Stimulated activated naive CD8-positive, alpha-beta T cell treated with anti-CD3 and anti-CD28 coated beads, Interleukin-15, Interleukin-2, amounts not matched to agents 100 U/mL and 50 U/mL, for 24 hours (primary cell): Measurements from ENCODE around the gene ZNF705A.
"Not testable (repeated sequence)": the region's sequence is repeated elsewhere in the genome, so short reads cannot be mapped to it uniquely, and the experiment has no call there.

ENCODE experiments used
- ATAC-seq: fragments of 150-1000 bp; cut with Tn5 transposase; one replicate; pipeline ENCODE4 v1.10.0; 2021
- DNase-seq: peaks from one replicate; pipeline ENCODE4 v3.0.0; 2021

ZNF705A gene

GRCh38 chr12:8156845-8157244 lies at the start of gene ZNF705A:
TSS of gene ZNF705A (plus strand) at chr12:8157015. CDS start at chr12:8172626, 15,611 bp downstream.
- ATAC-seq (no peak), DNase-seq (no peak)

GRCh38 chr12:8108808-8109398 lies 47.9 kb upstream of the ZNF705A start:
- DNase-seq (peak; percentile 81), ATAC-seq (peak; percentile 46)

DNA sequence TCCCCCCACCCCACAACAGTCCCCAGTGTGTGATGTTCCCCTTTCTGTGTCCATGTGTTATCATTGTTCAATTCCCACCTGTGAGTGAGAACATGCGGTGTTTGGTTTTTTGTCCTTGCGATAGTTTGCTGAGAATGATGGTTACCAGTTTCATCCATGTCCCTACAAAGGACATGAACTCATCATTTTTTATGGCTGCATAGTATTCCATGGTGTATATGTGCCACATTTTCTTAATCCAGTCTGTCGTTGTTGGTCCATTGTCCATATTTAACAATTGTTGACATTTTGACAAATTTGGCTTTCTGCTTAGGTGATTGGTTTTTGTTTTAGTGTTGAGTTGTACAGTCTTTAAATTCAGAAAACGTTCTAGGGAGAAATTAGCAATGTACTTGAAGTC lies 43.7 kb upstream of the ZNF705A start:
- DNase-seq, ATAC-seq: not testable (repeated sequence)

DNA sequence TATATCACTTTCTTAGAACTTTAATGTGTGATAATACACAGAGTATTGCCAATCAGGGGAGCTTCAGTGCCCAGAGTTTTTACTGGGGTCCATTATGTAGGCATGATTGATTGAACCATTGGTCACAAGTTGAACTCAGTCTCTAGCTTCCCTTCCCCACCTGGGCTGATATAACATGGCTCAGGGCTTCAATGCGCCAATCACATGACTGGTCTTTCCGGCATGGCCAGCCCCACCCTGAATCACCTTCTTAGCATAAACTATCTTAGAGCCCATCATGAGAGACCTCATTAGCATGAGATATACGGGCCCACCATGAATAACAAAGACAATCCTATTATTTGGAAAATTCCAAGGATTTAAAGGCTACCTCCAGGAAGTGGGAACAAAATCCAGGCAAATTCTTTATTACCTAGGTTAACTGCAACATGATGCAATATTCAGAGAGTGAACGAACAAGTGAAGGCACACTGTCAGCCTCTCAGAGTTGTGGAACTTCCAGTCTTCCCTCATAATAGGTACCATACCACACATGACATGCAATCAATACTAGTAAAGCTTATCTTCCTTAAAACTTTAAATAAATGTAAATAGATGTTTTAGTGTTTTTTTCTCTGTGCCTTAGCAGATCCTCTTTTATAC lies 36.6 kb upstream of the ZNF705A start:
- no peak for DNase-seq
- ATAC-seq: no peak

DNA sequence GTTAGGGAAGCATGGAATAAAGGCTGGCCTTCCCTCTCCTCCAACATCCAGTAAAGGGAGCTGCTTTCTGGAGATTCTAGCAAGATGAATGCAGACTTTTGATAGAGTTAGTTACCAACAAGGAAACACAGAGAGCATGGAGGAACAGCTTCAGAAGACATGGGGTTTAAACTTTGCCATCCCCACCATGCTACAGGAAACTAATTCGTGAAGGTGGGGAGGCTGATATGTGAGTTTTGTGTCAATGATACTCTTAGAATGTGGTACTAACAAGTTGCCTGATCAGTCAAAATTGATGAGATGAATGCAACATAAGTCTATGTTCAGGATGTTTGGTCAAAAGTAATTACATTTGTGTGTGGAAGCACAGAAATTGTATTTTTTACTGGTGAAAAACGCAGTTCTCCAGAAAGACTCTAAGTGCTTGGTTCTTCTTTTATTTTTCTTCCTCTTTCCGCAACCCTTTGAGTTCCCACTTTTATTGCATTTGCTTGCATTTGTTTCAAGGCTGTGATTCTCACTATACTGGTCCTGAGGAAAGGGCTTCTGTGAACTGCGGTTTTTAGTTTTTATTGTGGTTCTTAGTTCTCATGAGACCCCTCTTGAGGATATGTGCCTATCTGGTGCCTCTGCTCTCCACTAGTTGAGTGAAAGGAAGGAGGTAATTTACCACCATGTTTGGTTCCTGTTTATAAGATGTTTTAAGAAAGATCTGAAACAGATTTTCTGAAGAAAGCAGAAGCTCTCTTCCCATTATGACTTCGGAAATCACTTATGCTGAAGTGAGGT lies 33.5 kb upstream of the ZNF705A start, which contains the start of gene CLEC4A:
Gene CLEC4A, plus strand, starts transcription at position 494 of the 789 bp plus-strand sequence. Its CDS starts 262 bp downstream, at position 756.
- no peak for DNase-seq
- ATAC-seq: no peak

GRCh38 chr12:8127138-8127537 lies 29.7 kb upstream of the ZNF705A start:
- no peak for DNase-seq
- ATAC-seq: peak; percentile 36

GRCh38 chr12:8133636-8134397 lies 23.0 kb upstream of the ZNF705A start:
- ATAC-seq, DNase-seq: not testable (repeated sequence)

GRCh38 chr12:8134398-8134930 lies 22.4 kb upstream of the ZNF705A start:
- not testable (repeated sequence) for ATAC-seq, DNase-seq

- not testable (repeated sequence) for DNase-seq, ATAC-seq
These were observed 15.2 kb upstream of the ZNF705A start for GRCh38 chr12:8141647-8142046.

DNA sequence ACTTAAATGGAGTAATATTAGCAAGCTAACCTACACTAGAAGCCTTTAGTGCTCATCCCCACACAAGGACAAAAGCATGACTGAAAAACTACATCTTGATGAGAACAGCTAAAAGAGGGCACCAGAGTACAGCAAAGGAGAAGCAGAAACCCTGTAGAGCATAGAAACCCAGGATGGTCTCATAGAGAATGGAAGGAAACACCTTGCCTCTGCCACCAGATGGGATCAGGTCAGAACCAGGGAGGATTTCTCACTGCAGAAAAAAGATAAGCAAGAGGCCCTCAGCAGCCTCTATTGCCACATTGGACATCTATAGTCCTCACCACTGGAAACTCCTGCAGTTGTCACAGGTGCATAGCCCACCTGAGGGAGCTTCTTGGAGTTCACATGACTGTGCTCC lies 13.6 kb upstream of the ZNF705A start:
- DNase-seq (no peak), ATAC-seq (no peak)

GRCh38 chr12:8145754-8146441 lies 10.9 kb upstream of the ZNF705A start:
- DNase-seq: no peak
- ATAC-seq: no peak

DNA sequence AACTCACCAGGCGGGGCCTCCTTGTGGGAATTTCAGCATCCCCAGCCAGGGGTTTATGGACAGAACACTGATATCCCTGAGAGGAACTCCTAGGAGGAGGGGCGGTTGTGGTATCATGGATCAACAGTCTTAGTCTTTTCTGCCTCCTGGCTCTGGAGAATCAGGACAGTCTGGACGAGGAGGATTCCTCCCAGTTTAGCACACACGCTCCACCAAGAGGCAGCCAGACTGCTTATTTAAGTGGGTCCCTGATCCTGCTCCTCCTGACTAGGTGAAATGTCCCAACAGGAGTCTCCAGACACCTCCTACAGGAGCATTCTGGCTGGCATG lies 10.4 kb upstream of the ZNF705A start:
- ATAC-seq (no peak), DNase-seq (no peak)

- no peak for DNase-seq
- ATAC-seq: no peak
These were observed 2.3 kb upstream of the ZNF705A start for GRCh38 chr12:8154526-8154925.

DNA sequence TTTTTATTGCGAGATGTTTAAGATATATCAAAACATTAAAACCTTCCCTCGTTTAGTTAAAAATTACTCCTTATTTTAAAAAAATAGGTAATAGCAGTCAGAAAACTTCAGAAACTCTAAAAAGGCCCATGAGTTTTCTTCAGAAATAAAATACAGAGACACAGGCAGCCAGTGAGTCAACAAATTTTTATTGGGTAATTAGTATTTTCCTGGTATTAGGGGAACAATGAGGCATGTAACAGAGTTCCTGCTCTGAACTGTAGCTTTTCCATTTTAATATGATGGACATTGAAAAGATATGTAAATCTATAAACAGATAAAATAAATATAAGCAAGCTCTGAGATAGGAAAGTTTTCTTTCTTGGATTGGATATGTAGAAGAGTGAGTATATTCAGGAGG lies 399 bp upstream of the ZNF705A start:
- no peak for DNase-seq
- no peak for ATAC-seq

GRCh38 chr12:8157484-8158198 lies 826 bp downstream of the ZNF705A start:
- ATAC-seq: no peak
- DNase-seq: no peak

DNA sequence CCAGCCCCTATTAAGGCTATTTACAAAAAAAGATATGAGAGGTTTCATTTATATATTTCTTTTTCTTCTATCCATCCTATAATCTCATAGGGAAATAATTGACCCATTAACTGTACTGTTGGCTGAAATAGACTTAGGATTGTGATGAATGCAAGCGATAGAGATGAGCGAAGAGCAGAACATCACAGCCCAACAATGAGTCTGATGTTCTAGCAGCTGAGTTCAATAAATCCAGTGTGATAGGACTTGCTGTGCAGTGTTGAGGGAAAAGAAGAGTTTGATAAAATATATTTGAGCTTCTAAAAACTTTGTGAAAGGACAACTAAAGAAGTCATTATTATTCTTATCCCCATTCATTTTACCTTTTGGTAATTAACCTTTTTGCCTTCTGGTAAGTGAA lies 16.1 kb downstream of the ZNF705A start:
- not testable (repeated sequence) for DNase-seq, ATAC-seq

- DNase-seq (peak; percentile 64), ATAC-seq (peak; percentile 84)
These were observed 23.3 kb downstream of the ZNF705A start for GRCh38 chr12:8179989-8180585.

DNA sequence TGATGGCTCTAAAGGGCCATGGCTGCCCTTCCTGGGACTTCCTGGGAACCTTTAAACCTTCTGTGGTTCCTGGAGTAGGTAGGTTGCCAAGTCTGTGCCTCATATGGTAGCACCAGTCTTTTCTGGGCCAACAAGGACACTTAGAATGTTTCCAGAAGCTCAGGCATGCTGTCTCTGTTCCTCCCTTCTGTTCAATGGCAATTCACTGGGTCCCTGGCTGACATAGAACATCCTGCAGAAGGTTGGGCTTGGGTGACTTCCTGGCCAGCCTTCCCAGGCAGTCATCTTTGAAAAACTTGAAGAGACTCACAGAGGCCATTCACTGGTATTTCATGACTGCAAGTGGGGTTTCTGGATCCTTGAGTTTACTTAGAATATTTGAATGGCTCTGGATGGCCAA lies 24.5 kb downstream of the ZNF705A start:
- not testable (repeated sequence) for ATAC-seq, DNase-seq

- not testable (repeated sequence) for DNase-seq, ATAC-seq
These were observed 26.1 kb downstream of the ZNF705A start for GRCh38 chr12:8182923-8183322.

DNA sequence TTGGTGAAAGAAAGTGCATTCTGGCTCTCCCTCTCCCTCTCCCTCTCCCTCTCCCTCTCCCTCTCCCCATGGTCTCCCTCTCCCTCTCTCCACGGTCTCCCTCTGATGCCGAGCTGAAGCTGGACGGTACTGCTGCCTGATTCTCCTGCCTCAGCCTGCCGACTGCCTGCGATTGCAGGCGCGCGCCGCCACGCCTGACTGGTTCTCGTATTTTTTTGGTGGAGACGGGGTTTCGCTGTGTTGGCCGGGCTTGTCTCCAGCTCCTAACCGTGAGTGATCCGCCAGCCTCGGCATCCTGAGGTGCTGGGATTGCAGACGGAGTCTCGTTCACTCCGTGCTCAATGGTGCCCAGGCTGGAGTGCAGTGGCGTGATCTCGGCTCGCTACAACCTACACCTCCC lies 26.5 kb downstream of the ZNF705A start:
- not testable (repeated sequence) for ATAC-seq, DNase-seq
